CD8-positive, alpha-beta memory T cell (primary cell): ENCODE data around the gene NWD2. TPM values are rescaled to one million over a fixed set of nuclear protein-coding genes. Genes with fewer than 3 reads are reported as not detected.

Experiments used
- CTCF ChIA-PET: fragments of 350-600 bp; sonication (Branson Sonifier 250); formaldehyde crosslinking; loops from one replicate; lab custom pipeline; 2021; ENCODE audit warnings: antibody characterized with exemption; lab: Charles Lee
- POLR2A ChIA-PET: fragments of 350-600 bp; sonication (Branson Sonifier 250); formaldehyde crosslinking; loops from one replicate; lab custom pipeline; 2021; ENCODE audit warnings: antibody characterized with exemption; lab: Charles Lee
- DNase-seq, 5 donors: peaks; one replicate each; pipeline versions ENCODE4 v3.0.0 to v3.0.0-alpha.2; 2020 to 2022; ENCODE audit warnings: mixed read lengths in 1 of 5
- H3K27ac ChIP-seq: one replicate; pipeline ENCODE4 v1.7.0; 2013; ENCODE audit warnings: low read depth, mild to moderate bottlenecking, low read length, moderate library complexity
- H3K27me3 ChIP-seq: 2 replicates; pipeline ENCODE4 v1.7.0; 2013; ENCODE audit warnings: low read length, mild to moderate bottlenecking; ENCODE audit not compliant: insufficient read depth, poor library complexity, severe bottlenecking
- H3K36me3 ChIP-seq: 2 replicates; pipeline ENCODE4 v1.7.0; 2013; ENCODE audit warnings: mild to moderate bottlenecking, low read length, moderate library complexity; ENCODE audit not compliant: insufficient read depth
- H3K4me1 ChIP-seq: 2 replicates; pipeline ENCODE4 v1.7.0; 2013; ENCODE audit warnings: mild to moderate bottlenecking, low read length, moderate library complexity; ENCODE audit not compliant: insufficient read depth
- H3K4me3 ChIP-seq: 2 replicates; pipeline ENCODE4 v1.7.0; 2013; ENCODE audit warnings: mild to moderate bottlenecking, low read length
- H3K9me3 ChIP-seq: 2 replicates; pipeline ENCODE4 v1.7.0; 2013; ENCODE audit warnings: mild to moderate bottlenecking, low read length
- H3K27ac Mint-ChIP-seq, 8 donors: one replicate each; pipeline ENCODE4 v1.8.0; 2020 to 2021; ENCODE audit warnings: mixed read lengths in 8 of 8, mild to moderate bottlenecking in 6 of 8, inconsistent platforms in 3 of 8, moderate library complexity in 3 of 8
- H3K27me3 Mint-ChIP-seq, 2 donors: one replicate each; pipeline ENCODE4 v1.8.0; 2020 to 2021; ENCODE audit warnings: mixed read lengths in 2 of 2, mild to moderate bottlenecking in 1 of 2, moderate library complexity in 1 of 2
- H3K36me3 Mint-ChIP-seq, 3 donors: one replicate each; pipeline ENCODE4 v1.8.0; 2020 to 2021; ENCODE audit warnings: mixed read lengths in 3 of 3, inconsistent platforms in 1 of 3, mild to moderate bottlenecking in 1 of 3
- H3K4me1 Mint-ChIP-seq, 3 donors: one replicate each; pipeline ENCODE4 v1.8.0; 2020 to 2021; ENCODE audit warnings: mixed read lengths in 3 of 3, inconsistent platforms in 1 of 3, mild to moderate bottlenecking in 1 of 3
- H3K4me3 Mint-ChIP-seq, 7 donors: one replicate each; pipeline ENCODE4 v1.8.0; 2020 to 2021; ENCODE audit warnings: mixed read lengths in 7 of 7, mild to moderate bottlenecking in 6 of 7, moderate library complexity in 4 of 7, inconsistent platforms in 2 of 7
- H3K9me3 Mint-ChIP-seq, 5 donors: one replicate each; pipeline ENCODE4 v1.8.0; 2020 to 2022; ENCODE audit warnings: mixed read lengths in 5 of 5, mild to moderate bottlenecking in 3 of 5, moderate library complexity in 2 of 5, inconsistent platforms in 1 of 5
- polyA plus RNA-seq: library from polyadenylated mRNA; unstranded; fragments of 300-500 nt; fragmentation: Illumina TruSeq; gene quantifications from one replicate; pipeline ENCODE4 v1.2.3, GENCODE V29; 2021
- total RNA-seq, 2 experiments: library from RNA; stranded (reverse); gene quantifications; one replicate each; pipeline ENCODE4 v1.2.3, GENCODE V29; 2021

NWD2 gene
- total and polyA plus RNA-seq, 3 experiments from 2014 or later, result not detected

- H3K36me3 ChIP-seq, result no peaks in the 10 kb centered on the region
- H3K4me1 ChIP-seq, result no peaks in the 10 kb centered on the region
- H3K9me3 Mint-ChIP-seq, result peaks cover 0 to 6% (median 0%) of the 10 kb centered on the region in 5 donors
- no peaks in the 10 kb centered on the region for H3K36me3 Mint-ChIP-seq
- H3K27ac Mint-ChIP-seq, result no peak overlapping the region
- no peak overlapping the region for H3K4me3 ChIP-seq
- CTCF ChIA-PET, result no interaction called here
- H3K27me3 ChIP-seq, result no peaks in the 10 kb centered on the region
- H3K27ac ChIP-seq, result no peak overlapping the region
- no peaks in the 10 kb centered on the region for H3K9me3 ChIP-seq
- no peak for DNase-seq
- H3K27me3 Mint-ChIP-seq, result peaks cover 1 to 3% of the 10 kb centered on the region in 2 donors
- POLR2A ChIA-PET, result no interaction called here
- no peak overlapping the region for H3K4me3 Mint-ChIP-seq
- no peaks in the 10 kb centered on the region for H3K4me1 Mint-ChIP-seq
These were observed 19.7 kb upstream of the NWD2 start for GRCh38 chr4:37224854-37225253.

GRCh38 chr4:37225778-37226177, 18.8 kb upstream of the NWD2 start:
- no peaks in the 10 kb centered on the region for H3K36me3 ChIP-seq
- ChIA-PET CTCF (no interaction called here), POLR2A (no interaction called here)
- Mint-ChIP-seq H3K27me3 (peaks cover 1 to 3% of the 10 kb centered on the region in 2 donors), H3K36me3 (no peaks in the 10 kb centered on the region), H3K9me3 (peaks cover 0 to 6% (median 0%) of the 10 kb centered on the region in 5 donors), H3K4me1 (no peaks in the 10 kb centered on the region), H3K27ac (no peak overlapping the region), H3K4me3 (no peak overlapping the region)
- no peak overlapping the region for H3K4me3 ChIP-seq
- H3K27ac ChIP-seq, result no peak overlapping the region
- H3K9me3 ChIP-seq, result no peaks in the 10 kb centered on the region
- DNase-seq, result no peak
- H3K4me1 ChIP-seq, result no peaks in the 10 kb centered on the region
- H3K27me3 ChIP-seq, result no peaks in the 10 kb centered on the region

GRCh38 chr4:37232315-37232714, 12.2 kb upstream of the NWD2 start:
- Histone ChIP-seq H3K27ac (no peak overlapping the region), H3K4me1 (no peaks in the 10 kb centered on the region), H3K36me3 (no peaks in the 10 kb centered on the region), H3K9me3 (no peaks in the 10 kb centered on the region), H3K4me3 (no peak overlapping the region), H3K27me3 (no peaks in the 10 kb centered on the region)
- Mint-ChIP-seq H3K4me3 (no peak overlapping the region), H3K27ac (no peak overlapping the region), H3K9me3 (peaks cover 0 to 3% (median 0%) of the 10 kb centered on the region in 5 donors), H3K27me3 (peaks cover under 1 to 15% of the 10 kb centered on the region in 2 donors), H3K36me3 (no peaks in the 10 kb centered on the region), H3K4me1 (no peaks in the 10 kb centered on the region)
- ChIA-PET POLR2A (no interaction called here), CTCF (no interaction called here)
- no peak for DNase-seq

GRCh38 chr4:37236165-37236564, 8.4 kb upstream of the NWD2 start:
- H3K9me3 Mint-ChIP-seq, result no peaks in the 10 kb centered on the region
- no peaks in the 10 kb centered on the region for H3K4me1 Mint-ChIP-seq
- CTCF ChIA-PET, result no interaction called here
- H3K27me3 ChIP-seq, result no peaks in the 10 kb centered on the region
- H3K27ac Mint-ChIP-seq, result no peak overlapping the region
- H3K36me3 Mint-ChIP-seq, result no peaks in the 10 kb centered on the region
- no peak for DNase-seq
- no peak overlapping the region for H3K4me3 ChIP-seq
- no peak overlapping the region for H3K4me3 Mint-ChIP-seq
- no peaks in the 10 kb centered on the region for H3K36me3 ChIP-seq
- H3K27ac ChIP-seq, result no peak overlapping the region
- POLR2A ChIA-PET, result no interaction called here
- no peaks in the 10 kb centered on the region for H3K4me1 ChIP-seq
- H3K9me3 ChIP-seq, result no peaks in the 10 kb centered on the region
- H3K27me3 Mint-ChIP-seq, result peaks cover 0 to 19% of the 10 kb centered on the region in 2 donors

- Mint-ChIP-seq H3K27ac (no peak overlapping the region), H3K27me3 (peaks cover 29 to 47% of the 10 kb centered on the region in 2 donors), H3K36me3 (no peaks in the 10 kb centered on the region), H3K4me3 (no peak overlapping the region), H3K4me1 (peaks cover 0 to 1% (median 0%) of the 10 kb centered on the region in 3 donors), H3K9me3 (no peaks in the 10 kb centered on the region)
- Histone ChIP-seq H3K4me3 (no peak overlapping the region), H3K4me1 (no peaks in the 10 kb centered on the region), H3K36me3 (no peaks in the 10 kb centered on the region), H3K9me3 (no peaks in the 10 kb centered on the region), H3K27ac (no peak overlapping the region), H3K27me3 (peaks cover 4% of the 10 kb centered on the region)
- DNase-seq, result no peak
- ChIA-PET CTCF (no interaction called here), POLR2A (no interaction called here)
These were observed 2.9 kb upstream of the NWD2 start for GRCh38 chr4:37241647-37242046.

GRCh38 chr4:37243051-37243450, 1.5 kb upstream of the NWD2 start:
- H3K36me3 Mint-ChIP-seq, result no peaks in the 10 kb centered on the region
- ChIA-PET CTCF (no interaction called here), POLR2A (no interaction called here)
- Histone ChIP-seq H3K27ac (no peak overlapping the region), H3K4me3 (no peak overlapping the region), H3K4me1 (no peaks in the 10 kb centered on the region), H3K36me3 (no peaks in the 10 kb centered on the region), H3K9me3 (no peaks in the 10 kb centered on the region), H3K27me3 (peaks cover 4% of the 10 kb centered on the region)
- peaks cover 35 to 48% of the 10 kb centered on the region in 2 donors for H3K27me3 Mint-ChIP-seq
- no peaks in the 10 kb centered on the region for H3K9me3 Mint-ChIP-seq
- H3K4me1 Mint-ChIP-seq, result peaks cover 0 to 1% (median 0%) of the 10 kb centered on the region in 3 donors
- DNase-seq, result no peak
- no peak overlapping the region for H3K4me3 Mint-ChIP-seq
- no peak overlapping the region for H3K27ac Mint-ChIP-seq

- peaks cover 4% of the 10 kb centered on the region for H3K27me3 ChIP-seq
- POLR2A ChIA-PET, result no interaction called here
- no peak overlapping the region for H3K27ac Mint-ChIP-seq
These were observed 591 bp upstream of the NWD2 start for GRCh38 chr4:37243722-37244582.

GRCh38 chr4:37245391-37245954, 930 bp downstream of the NWD2 start:
- no peak for DNase-seq
- peaks cover 4% of the 10 kb centered on the region for H3K27me3 ChIP-seq
- H3K4me1 ChIP-seq, result no peaks in the 10 kb centered on the region

More at GRCh38 chr4:37243722-37244582, 591 bp upstream of the NWD2 start:
- CTCF ChIA-PET, result no interaction called here
- Histone ChIP-seq H3K9me3 (no peaks in the 10 kb centered on the region), H3K36me3 (no peaks in the 10 kb centered on the region), H3K4me1 (no peaks in the 10 kb centered on the region), H3K4me3 (no peak overlapping the region), H3K27ac (no peak overlapping the region)
- Mint-ChIP-seq H3K27me3 (peaks cover 36 to 48% of the 10 kb centered on the region in 2 donors), H3K4me3 (no peak overlapping the region), H3K4me1 (peaks cover 0 to 1% (median 0%) of the 10 kb centered on the region in 3 donors), H3K9me3 (no peaks in the 10 kb centered on the region), H3K36me3 (no peaks in the 10 kb centered on the region)
- DNase-seq, result no peak

More at GRCh38 chr4:37245391-37245954, 930 bp downstream of the NWD2 start:
- H3K4me3 Mint-ChIP-seq, result no peak overlapping the region
- H3K9me3 ChIP-seq, result no peaks in the 10 kb centered on the region
- no peak overlapping the region for H3K4me3 ChIP-seq
- no peak overlapping the region for H3K27ac Mint-ChIP-seq
- no peaks in the 10 kb centered on the region for H3K36me3 Mint-ChIP-seq
- H3K4me1 Mint-ChIP-seq, result peaks cover 0 to 1% (median 0%) of the 10 kb centered on the region in 3 donors
- no peaks in the 10 kb centered on the region for H3K36me3 ChIP-seq
- H3K27me3 Mint-ChIP-seq, result peaks cover 40 to 53% of the 10 kb centered on the region in 2 donors
- H3K27ac ChIP-seq, result no peak overlapping the region
- ChIA-PET POLR2A (no interaction called here), CTCF (no interaction called here)
- peaks cover 0 to 2% (median 0%) of the 10 kb centered on the region in 5 donors for H3K9me3 Mint-ChIP-seq
